Measurements from ENCODE around the gene SLC17A1. TPM values are rescaled to one million over a fixed set of nuclear protein-coding genes. Genes with fewer than 3 reads are reported as not detected.
"Not testable (repeated sequence)": the region's sequence is repeated elsewhere in the genome, so short reads cannot be mapped to it uniquely, and the experiment has no call there.

SLC17A1 gene
- total RNA-seq, 1 donor from 2014 or later = not detected

- intact Hi-C loops (cut with DNase I) = no loop called here
- no peak for DNase-seq (ENCODE audit: low spot score)
These were observed 61.9 kb downstream of the SLC17A1 start for GRCh38 chr6:25769983-25770382.

DNA sequence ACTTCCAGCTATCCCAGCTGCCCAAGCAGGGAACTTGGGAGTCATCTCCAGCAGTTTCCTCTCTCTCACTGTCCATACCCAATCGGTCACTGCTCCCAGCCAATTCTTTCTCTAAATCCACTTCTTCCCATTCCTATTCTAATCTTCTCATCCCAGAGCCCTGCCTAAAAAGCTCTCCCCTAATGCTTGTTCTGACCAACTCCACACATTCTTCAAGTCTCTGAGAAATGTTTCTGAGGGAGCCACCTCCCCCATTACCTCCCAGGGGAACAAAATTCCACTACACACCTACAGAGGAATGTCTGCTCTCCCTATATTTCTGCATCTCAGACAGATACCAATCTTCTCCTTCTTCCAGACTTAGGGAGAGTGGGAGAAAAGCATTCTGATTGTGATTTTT, 63.3 kb downstream of the SLC17A1 start:
- DNase-seq (ENCODE audit: low spot score) = no peak
- intact Hi-C loops (cut with DNase I) = no loop called here

GRCh38 chr6:25764611-25765010, 67.2 kb downstream of the SLC17A1 start:
- intact Hi-C loops (cut with DNase I) = no loop called here
- DNase-seq (ENCODE audit: low spot score) = no peak

GRCh38 chr6:25757936-25758642, 73.8 kb downstream of the SLC17A1 start:
- DNase-seq (ENCODE audit: low spot score) = no peak
- intact Hi-C loops (cut with DNase I) = no loop called here

- intact Hi-C loops (cut with DNase I) = no loop called here
These were observed 75.2 kb downstream of the SLC17A1 start for GRCh38 chr6:25756382-25757363.

GRCh38 chr6:25755483-25755882, 76.4 kb downstream of the SLC17A1 start:
- DNase-seq (ENCODE audit: low spot score) = no peak
- intact Hi-C loops (cut with DNase I) = no loop called here

More at GRCh38 chr6:25756382-25757363, 75.2 kb downstream of the SLC17A1 start:
- DNase-seq (ENCODE audit: low spot score) = no peak

GRCh38 chr6:25754535-25754934, 77.3 kb downstream of the SLC17A1 start, which contains the start of gene SLC17A4:
SLC17A4 (plus strand) TSS chr6:25754742; CDS start chr6:25761963, 7,221 bp downstream.
- DNase-seq (ENCODE audit: low spot score) = no peak
- intact Hi-C loops (cut with DNase I) = no loop called here

GRCh38 chr6:25753079-25753478, 78.8 kb downstream of the SLC17A1 start:
- intact Hi-C loops (cut with DNase I) = no loop called here
- DNase-seq (ENCODE audit: low spot score) = no peak

DNA sequence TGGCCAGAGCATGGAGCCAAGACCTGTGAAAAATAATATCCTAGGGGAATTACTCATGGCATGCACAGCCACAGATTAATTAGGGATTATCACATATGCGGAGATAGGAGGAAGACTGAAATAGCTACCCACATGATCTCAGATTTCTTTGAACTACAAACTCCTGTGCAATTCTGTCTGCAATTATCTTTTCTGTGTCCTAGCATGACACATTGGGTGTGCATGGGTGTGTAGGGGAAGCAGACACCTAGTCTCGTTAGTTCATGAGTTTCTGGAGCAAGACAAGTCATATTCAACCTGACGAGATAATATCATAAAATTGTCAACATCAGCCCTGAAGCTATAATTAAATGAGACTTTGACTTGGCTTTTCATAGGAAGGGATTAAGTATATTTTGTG, 80.9 kb downstream of the SLC17A1 start:
- no peak for DNase-seq (ENCODE audit: low spot score)
- intact Hi-C loops (cut with DNase I) = no loop called here

- no peak for DNase-seq (ENCODE audit: low spot score)
- intact Hi-C loops (cut with DNase I) = no loop called here
These were observed 82.0 kb downstream of the SLC17A1 start for GRCh38 chr6:25749837-25750236.

DNA sequence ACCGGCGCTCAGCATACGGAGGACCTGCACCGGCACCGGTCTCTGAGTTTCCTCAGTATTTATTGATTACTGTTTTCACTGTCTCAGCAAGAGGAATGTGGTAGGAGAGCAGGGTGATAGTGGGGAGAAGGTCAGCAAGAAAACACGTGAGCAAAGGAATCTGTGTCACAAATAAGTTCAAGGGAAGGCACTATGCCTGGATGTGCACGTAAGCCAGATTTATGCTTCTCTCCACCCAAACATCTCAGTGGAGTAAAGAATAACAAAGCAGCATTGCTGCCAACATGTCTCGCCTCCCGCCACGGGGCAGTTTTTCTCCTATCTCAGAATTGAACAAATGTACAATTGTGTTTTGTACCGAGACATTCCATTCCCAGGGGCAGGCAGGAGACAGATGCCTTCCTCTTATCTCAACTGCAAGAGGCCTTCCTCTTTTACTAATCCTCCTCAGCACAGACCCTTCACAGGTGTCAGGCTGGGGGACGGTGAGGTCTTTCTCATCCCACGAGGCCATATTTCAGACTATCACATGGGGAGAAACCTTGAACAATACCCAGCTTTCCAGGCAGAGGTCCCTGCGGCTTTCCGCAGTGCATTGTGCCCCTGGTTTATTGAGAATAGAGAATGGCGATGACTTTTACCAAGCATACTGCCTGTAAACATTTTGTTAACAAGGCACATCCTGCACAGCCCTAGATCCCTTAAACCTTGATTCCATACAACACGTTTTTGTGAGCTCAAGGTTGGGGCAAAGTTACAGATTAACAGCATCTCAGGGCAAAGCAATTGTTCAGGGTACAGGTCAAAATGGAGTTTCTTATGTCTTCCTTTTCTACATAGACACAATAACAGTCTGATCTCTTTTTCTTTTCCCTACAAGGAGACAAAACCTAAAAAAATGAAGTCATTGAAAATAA, 83.0 kb downstream of the SLC17A1 start:
- DNase-seq (ENCODE audit: low spot score); intact Hi-C loops (cut with DNase I): not testable (repeated sequence)

GRCh38 chr6:25748049-25748448, 83.8 kb downstream of the SLC17A1 start:
- intact Hi-C loops (cut with DNase I) = no loop called here
- no peak for DNase-seq (ENCODE audit: low spot score)

- no peak for DNase-seq (ENCODE audit: low spot score)
- intact Hi-C loops (cut with DNase I) = no loop called here
These were observed 84.4 kb downstream of the SLC17A1 start for GRCh38 chr6:25747477-25747876.

GRCh38 chr6:25746968-25747367, 84.9 kb downstream of the SLC17A1 start:
- DNase-seq (ENCODE audit: low spot score) = no peak
- intact Hi-C loops (cut with DNase I) = no loop called here

DNA sequence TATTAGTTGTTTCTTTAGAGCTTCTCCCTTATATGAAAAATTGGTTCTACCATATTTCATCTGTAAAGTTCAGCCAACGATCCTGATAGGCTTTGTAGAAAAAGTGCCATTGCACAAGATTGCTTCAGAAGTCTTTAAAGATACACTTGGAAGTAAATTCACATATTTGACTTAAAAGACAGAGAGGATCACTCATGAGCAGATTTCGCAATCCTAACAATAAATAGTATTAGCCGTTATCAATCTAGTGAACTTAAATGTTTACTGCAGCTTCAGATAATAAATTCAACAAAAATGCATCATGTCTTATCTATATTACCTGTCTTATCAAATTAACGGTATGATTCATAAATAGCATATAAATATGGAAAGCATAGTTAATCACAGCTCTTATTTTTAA, 86.0 kb downstream of the SLC17A1 start:
- intact Hi-C loops (cut with DNase I) = no loop called here
- DNase-seq (ENCODE audit: low spot score) = no peak

DNA sequence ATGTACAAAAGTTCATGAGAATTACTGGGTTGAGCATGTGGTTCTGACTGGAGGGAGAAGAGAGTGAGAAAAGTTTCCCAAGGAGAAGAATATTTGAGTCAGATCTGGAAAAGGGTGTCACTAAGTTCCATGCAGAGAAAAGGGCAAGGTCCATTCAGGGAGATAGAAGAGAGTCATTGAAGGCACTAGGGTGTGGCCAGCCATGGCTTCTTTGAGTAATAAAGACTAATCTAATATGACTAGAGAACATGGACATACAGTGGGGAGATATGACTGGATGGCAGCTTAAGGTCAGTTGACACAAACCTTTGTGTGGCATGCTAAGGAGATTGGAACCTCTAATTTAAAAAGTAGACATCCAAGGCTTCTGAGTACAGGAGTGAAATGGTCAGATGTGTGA, 88.0 kb downstream of the SLC17A1 start:
- intact Hi-C loops (cut with DNase I) = no loop called here
- DNase-seq (ENCODE audit: low spot score) = no peak

DNA sequence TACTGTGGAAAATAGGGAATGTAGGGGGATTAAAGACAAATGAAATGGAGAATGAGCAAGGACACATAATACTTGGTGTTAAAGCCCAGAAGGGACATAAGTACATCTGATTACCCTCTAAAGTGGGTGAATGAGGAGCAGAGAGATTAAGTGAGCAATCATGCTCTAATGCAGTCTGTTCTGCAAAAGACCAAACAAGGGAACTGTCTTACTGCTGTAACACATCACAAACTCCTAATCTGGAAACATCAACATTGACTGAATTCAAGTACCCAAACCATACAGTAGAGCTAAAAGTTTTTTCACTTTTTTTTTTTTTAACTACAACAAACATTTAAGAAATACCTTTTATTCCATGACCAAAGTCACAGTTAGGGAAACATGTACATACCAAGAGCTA, 96.6 kb downstream of the SLC17A1 start:
- DNase-seq (ENCODE audit: low spot score) = no peak
- intact Hi-C loops (cut with DNase I) = no loop called here

All from cardiac septum (tissue), 1 donor.